EH (cell line): ENCODE data around the gene CAND2.
A peak's percentile ranks its signal among the peaks of the same experiment; 100 is the strongest.

Experiments
- DNase-seq: peaks from one replicate; pipeline ENCODE4 v3.0.0-alpha.2; 2015; ENCODE audit warnings: low read depth

The CAND2 gene

DNA sequence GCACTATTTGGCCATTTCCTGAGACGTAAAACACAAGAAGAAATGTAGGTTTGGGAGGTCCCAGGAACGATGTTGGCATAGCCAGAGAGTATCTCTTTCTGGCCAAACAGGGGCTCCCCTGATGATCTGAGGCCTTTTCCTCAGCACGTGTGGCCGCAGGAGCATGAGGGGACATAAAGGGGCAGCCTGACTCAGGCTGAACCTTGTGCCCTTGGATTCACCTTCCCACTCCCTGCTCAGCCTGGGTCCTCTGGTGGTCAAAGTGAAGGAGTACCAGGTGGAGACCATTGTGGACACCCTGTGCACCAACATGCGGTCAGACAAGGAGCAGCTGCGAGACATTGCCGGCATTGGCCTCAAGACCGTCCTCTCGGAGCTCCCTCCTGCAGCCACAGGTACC, 10.6 kb downstream of the CAND2 start:
- DNase-seq = no peak

DNA sequence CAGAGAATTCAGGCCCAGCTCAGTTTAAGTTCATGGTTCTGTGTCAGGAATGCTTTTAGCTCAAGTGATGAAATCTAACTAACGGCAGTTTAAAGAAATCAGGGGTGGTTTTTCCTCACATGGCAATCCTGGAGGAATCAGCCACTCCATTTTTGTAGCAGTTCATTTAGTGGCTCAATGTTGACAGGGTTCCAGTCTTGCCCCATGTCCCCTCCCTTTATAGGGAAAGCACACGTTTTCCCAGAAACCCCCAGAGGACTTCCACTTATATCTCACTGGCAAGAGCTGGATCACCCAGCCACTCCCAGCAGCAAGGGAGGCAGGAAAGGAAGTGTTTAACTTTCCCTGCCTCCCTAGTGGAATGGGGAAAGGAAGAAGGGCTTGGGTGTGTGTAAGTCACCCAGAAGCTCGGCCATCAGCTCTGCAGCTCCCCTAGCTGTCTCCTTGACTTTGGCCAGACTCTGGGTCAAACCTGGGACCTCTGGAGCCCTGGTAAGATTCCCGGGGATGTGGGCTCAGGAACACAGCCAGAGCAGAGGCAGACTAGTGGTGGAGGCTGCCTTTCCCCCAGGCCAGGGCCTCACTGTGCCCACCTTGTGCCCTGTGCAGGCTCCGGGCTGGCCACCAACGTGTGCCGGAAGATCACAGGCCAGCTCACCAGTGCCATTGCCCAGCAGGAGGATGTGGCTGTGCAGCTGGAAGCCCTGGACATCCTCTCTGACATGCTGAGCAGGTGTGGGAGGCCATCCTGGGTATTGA, 11.3 kb downstream of the CAND2 start:
- no peak for DNase-seq

DNA sequence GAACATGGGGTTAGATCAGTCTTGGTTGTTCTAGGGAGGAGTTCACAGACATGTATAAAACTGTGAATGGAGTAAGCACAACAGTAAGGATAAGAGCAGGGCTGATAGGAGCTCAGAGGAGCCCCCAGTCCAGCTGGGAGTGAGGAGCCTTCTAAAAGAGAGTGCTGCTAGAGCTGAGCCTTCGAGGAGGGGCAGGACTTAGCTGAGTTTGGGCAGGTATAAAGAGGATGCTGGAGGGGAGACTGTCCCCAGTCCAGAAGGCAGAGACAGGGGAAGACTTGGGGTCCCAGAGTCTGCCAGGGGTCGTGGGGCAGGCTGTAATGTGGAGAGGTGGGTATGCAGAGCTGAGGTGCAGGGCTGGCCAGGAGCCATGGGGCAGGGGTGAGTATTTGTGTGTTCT, 12.1 kb downstream of the CAND2 start:
- no peak for DNase-seq

DNA sequence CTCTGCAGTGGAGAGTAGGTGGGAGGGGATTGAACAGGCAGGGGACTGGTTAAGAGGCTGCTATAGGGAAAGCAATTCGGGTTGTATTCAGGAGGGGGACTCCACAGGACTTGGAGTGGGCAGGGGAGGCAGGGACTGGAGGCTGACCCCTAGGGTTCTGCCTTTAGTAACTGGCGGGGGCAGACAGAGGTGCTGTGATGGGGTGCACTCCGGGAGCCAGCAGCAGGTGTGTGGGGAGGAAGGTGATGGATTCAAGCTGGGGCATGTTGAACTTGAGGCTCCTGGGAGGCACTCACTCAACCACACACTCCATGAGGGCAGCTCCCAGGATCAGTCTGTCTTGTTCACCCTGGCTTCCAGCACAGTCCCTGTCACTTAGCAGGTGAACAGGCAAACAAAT, 12.5 kb downstream of the CAND2 start:
- no peak for DNase-seq

DNA sequence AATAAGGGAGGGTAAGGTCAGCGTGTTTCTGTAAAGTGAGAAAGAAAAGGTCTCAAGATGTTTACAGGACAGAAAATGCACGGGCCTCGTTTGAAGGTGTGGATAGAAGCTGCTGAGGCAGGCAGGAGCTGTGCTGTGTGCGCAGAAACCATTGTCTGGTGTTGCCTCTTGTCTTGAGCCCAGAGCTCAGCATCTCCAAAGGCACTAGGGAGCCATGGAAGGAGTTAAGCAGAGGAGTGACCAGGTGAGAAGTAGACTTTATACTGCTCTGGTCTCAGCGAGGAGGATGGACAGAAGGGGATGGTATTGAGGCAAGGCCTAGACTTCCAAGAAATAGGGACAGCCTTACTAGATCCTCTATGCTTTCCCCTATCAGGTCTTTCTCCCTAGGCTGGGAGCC, 13.0 kb downstream of the CAND2 start:
- no peak for DNase-seq

DNA sequence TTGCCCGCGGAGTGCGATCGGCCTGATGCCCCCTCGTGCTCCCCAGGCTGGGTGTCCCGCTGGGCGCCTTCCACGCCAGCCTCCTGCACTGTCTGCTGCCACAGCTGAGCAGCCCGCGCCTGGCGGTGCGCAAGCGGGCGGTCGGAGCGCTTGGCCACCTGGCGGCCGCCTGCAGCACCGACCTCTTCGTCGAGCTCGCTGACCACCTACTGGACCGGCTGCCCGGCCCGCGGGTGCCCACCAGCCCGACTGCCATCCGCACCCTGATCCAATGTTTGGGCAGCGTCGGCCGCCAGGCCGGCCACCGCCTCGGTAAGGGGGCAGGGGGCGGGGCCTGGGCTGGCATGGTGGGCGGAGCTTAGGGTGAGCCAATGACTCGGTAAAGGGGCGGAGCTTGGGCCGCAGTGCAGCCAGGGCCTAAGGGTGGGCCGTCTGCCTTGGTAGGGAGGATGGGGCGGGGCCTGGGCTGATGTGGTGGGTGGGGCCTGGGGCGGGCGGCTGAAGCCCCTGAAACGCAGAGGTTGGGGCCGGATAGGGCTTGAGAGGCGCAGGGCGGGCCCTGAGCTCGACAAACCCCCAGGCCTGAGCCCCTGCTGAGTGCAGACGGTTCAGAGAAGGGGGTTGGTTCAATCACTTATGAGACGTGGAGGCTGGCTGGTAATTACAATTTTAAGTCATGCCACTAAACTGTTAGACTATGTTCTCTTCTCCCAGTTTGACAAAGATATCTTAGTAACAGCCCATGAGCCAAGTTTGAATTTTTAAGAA, 13.7 kb downstream of the CAND2 start:
- peak; percentile 93 for DNase-seq

GRCh38 chr3:12810961-12811360, 14.5 kb downstream of the CAND2 start:
- DNase-seq = no peak

DNA sequence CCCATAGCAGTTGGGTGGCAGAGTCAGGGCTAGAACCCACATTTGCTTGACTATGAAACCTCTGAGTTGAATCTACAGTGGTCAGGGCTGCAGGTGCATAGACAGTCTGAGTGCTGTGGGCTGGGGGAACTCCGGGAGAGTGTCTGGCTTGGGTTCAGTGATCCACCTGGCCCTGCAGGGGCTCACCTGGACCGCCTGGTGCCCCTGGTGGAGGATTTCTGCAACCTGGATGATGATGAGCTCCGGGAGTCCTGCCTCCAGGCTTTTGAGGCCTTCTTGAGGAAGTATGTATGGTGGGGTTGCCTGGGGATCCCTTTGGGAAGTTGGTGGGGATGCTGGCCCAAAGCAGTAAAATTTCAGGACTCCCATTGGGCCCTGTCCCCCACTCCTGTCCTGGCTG, 16.3 kb downstream of the CAND2 start:
- DNase-seq = no peak

DNA sequence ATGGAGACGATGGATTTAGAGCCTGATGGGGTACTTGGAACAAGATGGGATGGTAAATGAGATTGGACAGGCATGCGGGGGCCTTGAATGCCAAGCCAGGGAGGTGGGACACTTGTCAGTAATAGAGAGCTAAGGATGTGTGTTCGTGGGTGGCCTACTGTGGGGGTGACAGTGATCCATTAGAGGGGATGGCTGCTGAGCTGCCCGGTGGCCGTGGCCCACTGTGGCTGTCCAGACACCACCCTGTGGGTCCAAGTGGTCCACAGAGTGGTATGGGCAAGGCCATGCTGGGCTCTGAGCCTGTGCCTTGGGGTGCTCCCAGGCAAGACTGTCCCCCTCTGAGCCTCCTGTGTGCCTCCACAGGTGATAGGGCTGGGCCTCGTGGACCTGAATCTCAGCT, 17.5 kb downstream of the CAND2 start:
- DNase-seq = no peak

GRCh38 chr3:12815078-12815477, 18.6 kb downstream of the CAND2 start:
- DNase-seq = no peak

DNA sequence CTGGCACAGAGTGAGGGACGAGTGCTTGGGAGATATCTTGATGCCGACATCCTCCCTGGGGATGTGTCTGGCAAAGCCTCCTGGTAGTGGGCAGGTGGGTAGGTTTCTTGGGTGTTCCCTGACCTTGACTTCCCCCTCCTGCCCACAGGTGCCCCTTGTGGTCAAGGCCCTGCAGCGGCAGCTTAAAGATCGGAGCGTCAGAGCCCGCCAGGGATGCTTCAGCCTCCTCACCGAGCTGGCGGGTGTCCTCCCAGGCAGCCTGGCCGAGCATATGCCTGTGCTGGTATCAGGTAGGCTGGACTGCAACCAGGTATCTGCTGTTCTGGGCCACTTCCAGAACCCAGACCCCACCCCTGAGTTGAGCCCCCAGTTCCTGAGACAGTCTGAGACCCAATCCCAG, 19.2 kb downstream of the CAND2 start:
- no peak for DNase-seq

DNA sequence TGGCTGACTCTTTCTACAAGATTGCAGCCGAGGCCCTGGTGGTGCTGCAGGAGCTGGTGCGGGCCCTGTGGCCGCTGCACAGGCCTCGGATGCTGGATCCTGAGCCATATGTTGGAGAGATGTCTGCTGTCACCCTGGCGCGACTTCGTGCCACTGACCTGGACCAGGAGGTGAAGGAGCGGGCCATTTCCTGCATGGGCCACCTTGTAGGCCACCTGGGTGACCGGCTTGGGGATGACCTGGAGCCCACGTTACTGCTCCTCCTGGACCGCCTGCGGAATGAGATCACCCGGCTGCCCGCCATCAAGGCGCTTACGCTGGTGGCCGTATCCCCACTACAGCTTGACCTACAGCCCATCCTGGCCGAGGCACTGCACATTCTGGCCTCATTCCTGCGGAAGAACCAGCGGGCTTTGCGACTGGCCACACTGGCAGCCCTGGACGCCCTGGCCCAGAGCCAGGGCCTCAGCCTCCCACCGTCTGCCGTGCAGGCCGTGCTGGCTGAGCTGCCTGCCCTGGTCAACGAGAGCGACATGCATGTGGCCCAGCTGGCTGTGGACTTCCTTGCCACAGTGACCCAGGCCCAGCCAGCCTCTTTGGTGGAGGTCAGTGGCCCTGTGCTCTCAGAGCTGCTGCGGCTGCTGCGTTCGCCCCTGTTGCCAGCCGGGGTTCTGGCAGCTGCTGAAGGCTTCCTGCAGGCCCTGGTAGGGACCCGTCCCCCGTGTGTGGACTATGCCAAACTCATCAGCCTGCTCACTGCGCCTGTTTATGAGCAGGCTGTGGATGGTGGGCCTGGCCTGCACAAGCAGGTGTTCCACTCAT, 20.3 kb downstream of the CAND2 start:
- no peak for DNase-seq

DNA sequence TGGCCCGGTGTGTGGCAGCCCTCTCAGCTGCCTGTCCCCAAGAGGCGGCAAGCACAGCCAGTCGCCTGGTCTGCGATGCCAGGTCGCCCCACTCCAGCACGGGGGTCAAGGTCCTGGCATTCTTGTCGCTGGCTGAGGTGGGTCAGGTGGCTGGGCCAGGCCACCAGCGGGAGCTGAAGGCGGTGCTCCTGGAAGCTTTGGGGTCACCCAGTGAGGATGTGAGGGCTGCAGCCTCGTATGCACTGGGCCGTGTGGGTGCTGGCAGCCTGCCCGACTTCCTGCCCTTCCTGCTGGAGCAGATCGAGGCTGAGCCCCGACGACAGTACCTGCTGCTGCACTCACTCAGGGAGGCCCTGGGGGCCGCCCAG, 20.8 kb downstream of the CAND2 start:
- no peak for DNase-seq

- no peak for DNase-seq
Measured at GRCh38 chr3:12818273-12818672, 21.8 kb downstream of the CAND2 start.

DNA sequence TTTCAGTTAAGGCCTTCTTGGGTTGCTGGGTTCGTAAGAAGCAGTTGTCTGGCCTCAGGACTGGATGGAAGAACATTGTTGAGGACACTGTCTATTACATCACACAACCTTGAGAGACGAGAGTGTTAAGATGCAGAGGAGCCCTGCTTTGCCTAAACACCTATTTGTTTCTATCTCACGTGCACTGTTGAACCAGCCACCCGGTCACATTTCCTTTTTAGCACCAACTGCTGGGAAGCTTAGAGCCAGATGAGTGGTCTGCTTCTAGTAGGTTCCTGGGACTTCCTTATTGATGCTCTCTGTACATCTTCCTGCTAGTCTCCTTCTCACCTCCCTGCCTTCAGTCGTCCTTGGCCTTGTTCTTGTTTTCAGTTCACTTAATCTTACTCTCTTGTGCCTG, 22.3 kb downstream of the CAND2 start:
- no peak for DNase-seq

GRCh38 chr3:12822725-12823373, 26.4 kb downstream of the CAND2 start:
- no peak for DNase-seq

DNA sequence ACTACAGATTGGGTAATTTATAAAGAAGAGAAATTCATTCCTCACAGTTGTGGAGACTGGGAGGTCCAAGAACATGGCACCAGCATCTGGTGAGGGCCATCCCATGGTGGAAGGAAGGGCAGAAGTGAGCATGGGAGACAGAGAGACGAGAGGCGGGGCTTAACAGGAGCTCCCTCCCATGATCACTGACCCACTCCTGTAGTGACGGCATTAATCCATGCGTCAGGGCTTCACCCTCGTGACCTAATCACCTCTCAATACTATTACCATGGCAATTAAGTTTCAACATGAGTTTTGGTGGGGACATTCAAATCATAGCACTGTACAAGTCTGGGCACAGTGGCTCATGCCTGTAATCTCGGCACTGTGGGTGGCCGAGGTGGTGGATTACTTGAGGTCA, 27.8 kb downstream of the CAND2 start:
- no peak for DNase-seq

- no peak for DNase-seq
Measured at GRCh38 chr3:12825156-12825555, 28.7 kb downstream of the CAND2 start.

GRCh38 chr3:12828751-12829150, 32.3 kb downstream of the CAND2 start:
- no peak for DNase-seq

DNA sequence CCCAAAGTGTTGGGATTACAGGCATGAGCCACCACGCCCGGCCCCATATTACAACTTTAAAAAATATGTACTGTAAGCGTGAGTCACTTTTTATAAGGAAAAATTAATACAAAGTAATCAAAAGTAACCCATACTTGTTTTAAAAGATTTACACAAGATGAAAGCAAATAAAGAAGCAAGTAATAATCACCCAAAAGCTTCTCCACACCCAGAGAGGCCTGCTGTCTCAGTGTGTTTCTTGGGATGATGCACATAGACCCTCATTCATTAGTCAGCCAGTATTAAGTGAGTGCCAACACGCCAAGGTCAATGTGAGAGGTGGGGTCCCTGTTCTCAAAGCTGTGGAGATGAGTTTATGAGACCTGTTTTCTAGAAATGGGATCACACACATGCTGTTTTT, 32.9 kb downstream of the CAND2 start:
- DNase-seq = no peak

GRCh38 chr3:12829886-12830784, 33.7 kb downstream of the CAND2 start:
- DNase-seq = no peak
